ENCODE results near the gene TTL. TPM values are rescaled to one million over a fixed set of nuclear protein-coding genes. Genes with fewer than 3 reads are reported as not detected.

TTL gene
- total and polyA plus RNA-seq, 2 of the 13 experiments (the other 11 are each of a cell fraction or from before 2014, with no cell fraction given) = 19.0 to 59.8 TPM

GRCh38 chr2:112481050-112481527 lies 867 bp upstream of the TTL start (continued):
- TF ChIP-seq BHLHE40 (IDR thresholded peaks at IDR 0.05; ENCODE audit: low read length) = no peak
- no peak for TF ChIP-seq ZNF749 (CRISPR knock-in tag; IDR thresholded peaks at IDR 0.05; ENCODE audit: borderline replicate concordance)
- TF ChIP-seq ZSCAN9 (CRISPR knock-in tag; IDR thresholded peaks at IDR 0.05; ENCODE audit: borderline replicate concordance) = no peak; the same call in 1 of the 2 replicates
- TF ChIP-seq ONECUT2 (CRISPR knock-in tag; IDR thresholded peaks at IDR 0.05) = no peak
- TF ChIP-seq ARID2 (CRISPR knock-in tag; IDR thresholded peaks at IDR 0.05; ENCODE audit: borderline replicate concordance) = no peak
- TF ChIP-seq E2F1 (CRISPR knock-in tag; IDR thresholded peaks at IDR 0.05) = no peak
- TF ChIP-seq REL (CRISPR knock-in tag; conservative IDR thresholded peaks at IDR 0.05) = no peak
- peak; percentile 75 for TF ChIP-seq SALL1 (CRISPR knock-in tag; IDR thresholded peaks at IDR 0.05)
- no peak for TF ChIP-seq ZFP90 (CRISPR knock-in tag; IDR thresholded peaks at IDR 0.05; ENCODE audit: borderline replicate concordance)
- TF ChIP-seq ZNF512 (CRISPR knock-in tag; IDR thresholded peaks at IDR 0.05) = no peak
- TF ChIP-seq ZSCAN29 (CRISPR knock-in tag; conservative IDR thresholded peaks at IDR 0.05) = 0 out of 2 replicates have a peak, but pooled peaks have one; percentile 6
- TF ChIP-seq NFKBIZ (CRISPR knock-in tag; IDR thresholded peaks at IDR 0.05) = no peak
- no peak for TF ChIP-seq FOXA1 (IDR thresholded peaks at IDR 0.05)
- no peak; the same call in 1 of the 2 replicates for TF ChIP-seq FOXA1 (CRISPR knock-in tag; IDR thresholded peaks at IDR 0.05)
- TF ChIP-seq ZNF549 (CRISPR knock-in tag; IDR thresholded peaks at IDR 0.05) = no peak
- peak; percentile 86 for TF ChIP-seq ZNF605 (CRISPR knock-in tag; IDR thresholded peaks at IDR 0.05)
- no peak for TF ChIP-seq MIER2 (CRISPR knock-in tag; IDR thresholded peaks at IDR 0.05)
- TF ChIP-seq KDM5A (IDR thresholded peaks at IDR 0.05; ENCODE audit: borderline replicate concordance, low read length) = peak; percentile 65; the same call in 1 of the 2 replicates
- TF ChIP-seq TMF1 (CRISPR knock-in tag; IDR thresholded peaks at IDR 0.05; ENCODE audit: low read depth) = no peak
- no peak for TF ChIP-seq E2F2 (CRISPR knock-in tag; IDR thresholded peaks at IDR 0.05; ENCODE audit: borderline replicate concordance)
- no peak for TF ChIP-seq ZNF30 (CRISPR knock-in tag; IDR thresholded peaks at IDR 0.05)
- no peak for TF ChIP-seq U2AF1 (optimal IDR thresholded peaks at IDR 0.05; ENCODE audit: low read depth, low read length)
- 0 out of 2 replicates have a peak, but pooled peaks have one; percentile 29 for TF ChIP-seq ZNF614 (CRISPR knock-in tag; IDR thresholded peaks at IDR 0.05; ENCODE audit: borderline replicate concordance)
- TF ChIP-seq ZNF235 (CRISPR knock-in tag; IDR thresholded peaks at IDR 0.05; ENCODE audit: borderline replicate concordance) = no peak
- peak; percentile 73; the same call in 1 of the 2 replicates for TF ChIP-seq MXD3 (CRISPR knock-in tag; IDR thresholded peaks at IDR 0.05)
- TF ChIP-seq ZFP1 (CRISPR knock-in tag; IDR thresholded peaks at IDR 0.05) = no peak
